GM18909 (cell line): ENCODE results near the gene CPVL.

Experiments used
- ATAC-seq: cut with Tn5 transposase; IDR thresholded peaks from one replicate; pipeline ENCODE4 v1.9.1; 2021; ENCODE audit warnings: mild to moderate bottlenecking; ENCODE audit not compliant: unreplicated experiment, poor library complexity

CPVL gene

GRCh38 chr7:28954946-28955345 is 191.4 kb downstream of the CPVL start:
- no peak for ATAC-seq

DNA sequence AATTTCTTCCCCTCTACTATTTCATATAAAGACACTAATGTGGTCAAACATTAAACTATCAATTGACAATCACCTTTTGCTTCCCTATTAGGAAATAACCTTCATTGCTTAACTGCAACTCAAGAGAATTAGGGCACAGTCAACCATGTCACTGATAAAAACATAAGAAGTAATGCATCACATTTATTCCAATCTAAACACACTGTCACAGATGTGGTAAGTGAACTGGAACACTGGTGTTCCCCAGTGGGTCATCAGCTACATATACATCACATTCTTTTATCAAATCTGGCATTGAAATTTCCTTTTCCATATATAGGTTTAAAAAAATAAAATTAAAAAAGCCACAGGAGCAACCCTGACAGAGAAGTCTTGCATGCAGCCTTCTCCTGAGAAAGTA is 191.9 kb downstream of the CPVL start:
- no peak for ATAC-seq

DNA sequence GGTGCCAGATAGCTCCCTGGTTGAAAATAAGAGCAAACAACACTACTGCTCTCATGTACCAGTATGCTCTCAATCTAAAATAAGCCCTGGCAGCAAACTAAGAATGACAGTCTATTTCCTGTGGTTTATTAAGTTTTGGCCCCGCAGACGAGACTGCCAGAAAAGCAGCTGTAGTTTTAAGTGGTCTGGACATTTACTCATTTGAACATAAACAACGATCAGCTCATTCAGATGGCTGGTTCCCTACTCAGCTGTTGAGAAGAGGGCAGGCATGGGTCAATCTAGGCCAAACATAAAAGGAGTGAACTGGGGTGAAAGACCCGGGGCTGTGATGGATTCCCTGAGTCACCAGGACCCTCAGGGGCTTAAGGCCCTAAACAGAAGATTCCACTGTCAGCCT is 192.7 kb downstream of the CPVL start:
- ATAC-seq = no peak
